KMS-11 (cell line): ENCODE measurements around the gene FOXO1.

ENCODE experiments used
- H2AFZ ChIP-seq: fragments of 200-600 bp; sonication (generic); 2 replicates; pipeline ENCODE4 v1.6.1; 2016; ENCODE audit warnings: antibody characterized with exemption, mixed run types, low read depth
- H3K27ac ChIP-seq: fragments of 200-600 bp; sonication (generic); 2 replicates; pipeline ENCODE4 v1.6.1; 2016; ENCODE audit warnings: mild to moderate bottlenecking, mixed run types
- H3K27me3 ChIP-seq: fragments of 200-600 bp; sonication (generic); 2 replicates; pipeline ENCODE4 v1.6.1; 2017; ENCODE audit warnings: mild to moderate bottlenecking, low read depth, mixed run types, moderate library complexity; ENCODE audit not compliant: insufficient read depth
- H3K36me3 ChIP-seq: fragments of 200-600 bp; sonication (generic); 2 replicates; pipeline ENCODE4 v1.6.1; 2017; ENCODE audit warnings: mild to moderate bottlenecking, mixed run types; ENCODE audit not compliant: insufficient read depth
- H3K4me1 ChIP-seq: fragments of 200-600 bp; sonication (generic); 2 replicates; pipeline ENCODE4 v1.6.1; 2016; ENCODE audit warnings: mild to moderate bottlenecking, low read depth, mixed run types; ENCODE audit not compliant: poor library complexity, severe bottlenecking
- H3K4me2 ChIP-seq: fragments of 200-600 bp; sonication (generic); 2 replicates; pipeline ENCODE4 v1.7.0; 2016; ENCODE audit warnings: mild to moderate bottlenecking, mixed run types
- H3K4me3 ChIP-seq: fragments of 200-600 bp; sonication (generic); IDR thresholded peaks from 2 replicates; pipeline ENCODE4 v1.6.1; 2017; ENCODE audit warnings: low read depth, low read length, mixed read lengths; ENCODE audit not compliant: insufficient read depth
- H3K79me2 ChIP-seq: fragments of 200-600 bp; sonication (generic); 2 replicates; pipeline ENCODE4 v1.6.1; 2016; ENCODE audit warnings: low read depth, mixed run types; ENCODE audit not compliant: insufficient read depth
- H3K9ac ChIP-seq: fragments of 200-600 bp; sonication (generic); 2 replicates; pipeline ENCODE4 v1.6.1; 2016; ENCODE audit warnings: mild to moderate bottlenecking, mixed run types
- H4K20me1 ChIP-seq: fragments of 200-600 bp; sonication (generic); 2 replicates; pipeline ENCODE4 v1.6.1; 2016; ENCODE audit warnings: mild to moderate bottlenecking, mixed run types; ENCODE audit not compliant: insufficient read depth
- CTCF ChIP-seq: fragments of 200-600 bp; sonication (generic); conservative IDR thresholded peaks from 2 replicates; pipeline ENCODE4 v1.6.1; 2017; ENCODE audit warnings: low read depth, mild to moderate bottlenecking, antibody characterized with exemption, low read length, moderate library complexity, mixed read lengths

Gene FOXO1

GRCh38 chr13:40536443-40537113, 129.9 kb downstream of the FOXO1 start:
- Histone ChIP-seq H2AFZ (no peak overlapping the region), H3K36me3 (no peaks in the 10 kb centered on the region), H3K4me1 (peaks cover 9% of the 10 kb centered on the region), H3K4me3 (no peak overlapping the region), H3K9ac (no peak overlapping the region), H3K27me3 (no peaks in the 10 kb centered on the region), H3K27ac (no peak overlapping the region), H3K4me2 (no peak overlapping the region), H4K20me1 (no peaks in the 10 kb centered on the region), H3K79me2 (no peaks in the 10 kb centered on the region)
- no peak for TF ChIP-seq CTCF

- H3K27ac ChIP-seq: no peak overlapping the region
These were observed 131.1 kb downstream of the FOXO1 start for GRCh38 chr13:40535345-40535836.

GRCh38 chr13:40534456-40534855, 132.0 kb downstream of the FOXO1 start:
- TF ChIP-seq CTCF: no peak
- no peak overlapping the region for H3K4me2 ChIP-seq
- no peaks in the 10 kb centered on the region for H3K27me3 ChIP-seq
- H3K36me3 ChIP-seq: no peaks in the 10 kb centered on the region
- H3K4me3 ChIP-seq: no peak overlapping the region
- no peaks in the 10 kb centered on the region for H3K79me2 ChIP-seq
- H3K9ac ChIP-seq: no peak overlapping the region
- no peak overlapping the region for H3K27ac ChIP-seq
- H2AFZ ChIP-seq: no peak overlapping the region
- H3K4me1 ChIP-seq: peaks cover 21% of the 10 kb centered on the region
- H4K20me1 ChIP-seq: no peaks in the 10 kb centered on the region

More at GRCh38 chr13:40535345-40535836, 131.1 kb downstream of the FOXO1 start:
- Histone ChIP-seq H3K9ac (no peak overlapping the region), H3K4me1 (peaks cover 15% of the 10 kb centered on the region), H3K36me3 (no peaks in the 10 kb centered on the region), H3K4me2 (no peak overlapping the region), H2AFZ (no peak overlapping the region), H4K20me1 (no peaks in the 10 kb centered on the region), H3K27me3 (no peaks in the 10 kb centered on the region), H3K4me3 (no peak overlapping the region), H3K79me2 (no peaks in the 10 kb centered on the region)
- TF ChIP-seq CTCF: no peak

GRCh38 chr13:40533072-40533471, 133.4 kb downstream of the FOXO1 start:
- H3K4me2 ChIP-seq: no peak overlapping the region
- no peak overlapping the region for H3K4me3 ChIP-seq
- no peaks in the 10 kb centered on the region for H3K79me2 ChIP-seq
- H3K36me3 ChIP-seq: no peaks in the 10 kb centered on the region
- H3K27me3 ChIP-seq: no peaks in the 10 kb centered on the region
- no peak overlapping the region for H3K27ac ChIP-seq
- H3K9ac ChIP-seq: no peak overlapping the region
- no peak for TF ChIP-seq CTCF
- H3K4me1 ChIP-seq: peaks cover 21% of the 10 kb centered on the region
- H4K20me1 ChIP-seq: no peaks in the 10 kb centered on the region
- no peak overlapping the region for H2AFZ ChIP-seq
